ENCODE measurements around the gene SH3D19. TPM values are rescaled to one million over a fixed set of nuclear protein-coding genes. Genes with fewer than 3 reads are reported as not detected.

The SH3D19 gene
- total and polyA plus RNA-seq, 2 of the 4 experiments (the other 2 are of a cell fraction): 14.4 to 27.2 TPM

DNA sequence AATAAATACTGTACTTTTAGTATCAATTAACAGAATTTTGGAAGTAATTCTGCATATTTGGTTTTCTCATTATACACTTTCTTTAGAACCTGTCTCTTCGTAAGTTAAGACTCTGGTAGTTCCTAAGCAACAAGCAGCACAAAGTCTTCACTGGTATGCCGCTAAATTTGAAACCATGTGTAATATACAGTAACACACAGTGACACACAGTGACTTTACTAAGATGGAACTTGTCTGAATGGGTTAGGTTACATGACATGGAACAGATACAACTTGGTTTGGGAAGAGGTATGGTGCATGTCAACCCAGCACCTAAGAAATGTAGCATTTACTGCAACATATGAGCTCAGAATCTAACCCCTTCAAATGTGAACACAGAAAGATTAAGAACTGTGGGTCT is 132.0 kb downstream of the SH3D19 start:
- Histone ChIP-seq H2AFZ (replicated peaks; ENCODE audit: low read length, poor library complexity) (no peak overlapping the region), H4K5ac (ENCODE audit: low read depth, low read length) (no peak overlapping the region), H3K4ac (ENCODE audit: low read depth, low read length) (no peak overlapping the region), H3K27me3 (ENCODE audit: control insufficient read depth, insufficient read depth, low read length) (no peaks in the 10 kb centered on the region), H4K20me1 (ENCODE audit: insufficient read depth, low read length) (no peaks in the 10 kb centered on the region), H3K9ac (ENCODE audit: low read depth, low read length) (no peak overlapping the region), H2AK9ac (replicated peaks; ENCODE audit: low read depth, low read length, poor library complexity) (no peak overlapping the region), H4K8ac (ENCODE audit: low read depth in 2 of 2, low read length in 2 of 2) (no peak overlapping the region), H3K36me3 (ENCODE audit: control insufficient read depth, insufficient read depth, low read length) (no peaks in the 10 kb centered on the region), H2BK20ac (ENCODE audit: low read depth, low read length) (no peak overlapping the region), H3K4me2 (ENCODE audit: low read depth, low read length) (no peak overlapping the region), H3K9me3 (ENCODE audit: control insufficient read depth, insufficient read depth, low read length) (no peaks in the 10 kb centered on the region), H3K23ac (ENCODE audit: low read depth, low read length) (no peak overlapping the region), H3K27ac (ENCODE audit: insufficient read depth, low read length) (no peak overlapping the region), H3K14ac (replicated peaks; ENCODE audit: low read depth, low read length) (no peak overlapping the region; the same call in 1 of the 2 replicates), H4K91ac (ENCODE audit: insufficient read depth, low read depth, low read length) (no peak overlapping the region), H3K4me1 (ENCODE audit: control insufficient read depth, insufficient read depth, low read length) (peaks cover 2% of the 10 kb centered on the region; the same call in 1 of the 2 replicates), H3K4me3 (ENCODE audit: insufficient read depth, low read depth, low read length) (no peak overlapping the region), H2BK5ac (ENCODE audit: low read depth, low read length, poor library complexity, severe bottlenecking) (no peak overlapping the region), H3K79me1 (ENCODE audit: low read depth in 1 of 2, low read length in 2 of 2) (peaks cover 0 to 15% of the 10 kb centered on the region in 2 experiments; a peak in 2 of 4 replicates), H3K18ac (ENCODE audit: low read depth, low read length) (no peak overlapping the region), H2BK120ac (ENCODE audit: low read depth, low read length) (no peak overlapping the region), H2BK15ac (ENCODE audit: low read depth, low read length) (no peak overlapping the region), H3K56ac (ENCODE audit: extremely low read depth, insufficient read depth, low read length) (no peak overlapping the region), H2AK5ac (ENCODE audit: low read depth, low read length) (no peak overlapping the region), H3K9me1 (ENCODE audit: insufficient read depth, low read length) (no peaks in the 10 kb centered on the region)
- no CpG with 5 or more reads among the region's 2 CpGs for WGBS, 2 experiments (ENCODE audit: extremely low coverage in 2 of 2, insufficient read length in 1 of 2)
- dilution Hi-C loops (cut with HindIII; ENCODE audit: low sequenced_read_pairs, unreplicated experiment) (no loop called here), in situ Hi-C loops (cut with MboI; ENCODE audit: low sequenced_read_pairs) (no loop called here), intact Hi-C loops (cut with micrococcal nuclease) (no loop called here)
- TF ChIP-seq FOS (IDR thresholded peaks at IDR 0.05; ENCODE audit: low read depth, low read length) (no peak), RCOR1 (IDR thresholded peaks at IDR 0.05; ENCODE audit: insufficient replicate concordance, low read length) (no peak), POLR2A (IDR thresholded peaks at IDR 0.05; ENCODE audit: low read depth, low read length) (no peak), BHLHE40 (IDR thresholded peaks at IDR 0.05; ENCODE audit: low read depth, low read length) (no peak), MAFK (IDR thresholded peaks at IDR 0.05; ENCODE audit: low read depth, low read length) (no peak), SMC3 (IDR thresholded peaks at IDR 0.05; ENCODE audit: low read depth, low read length) (no peak), CHD1 (IDR thresholded peaks at IDR 0.05; ENCODE audit: low read depth, low read length) (no peak)
- TF ChIP-seq, protein P1, sequence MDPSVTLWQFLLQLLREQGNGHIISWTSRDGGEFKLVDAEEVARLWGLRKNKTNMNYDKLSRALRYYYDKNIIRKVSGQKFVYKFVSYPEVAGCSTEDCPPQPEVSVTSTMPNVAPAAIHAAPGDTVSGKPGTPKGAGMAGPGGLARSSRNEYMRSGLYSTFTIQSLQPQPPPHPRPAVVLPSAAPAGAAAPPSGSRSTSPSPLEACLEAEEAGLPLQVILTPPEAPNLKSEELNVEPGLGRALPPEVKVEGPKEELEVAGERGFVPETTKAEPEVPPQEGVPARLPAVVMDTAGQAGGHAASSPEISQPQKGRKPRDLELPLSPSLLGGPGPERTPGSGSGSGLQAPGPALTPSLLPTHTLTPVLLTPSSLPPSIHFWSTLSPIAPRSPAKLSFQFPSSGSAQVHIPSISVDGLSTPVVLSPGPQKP (IDR thresholded peaks at IDR 0.05; ENCODE audit: borderline replicate concordance, low read depth, low read length): no peak
- TF ChIP-seq, protein P2, sequence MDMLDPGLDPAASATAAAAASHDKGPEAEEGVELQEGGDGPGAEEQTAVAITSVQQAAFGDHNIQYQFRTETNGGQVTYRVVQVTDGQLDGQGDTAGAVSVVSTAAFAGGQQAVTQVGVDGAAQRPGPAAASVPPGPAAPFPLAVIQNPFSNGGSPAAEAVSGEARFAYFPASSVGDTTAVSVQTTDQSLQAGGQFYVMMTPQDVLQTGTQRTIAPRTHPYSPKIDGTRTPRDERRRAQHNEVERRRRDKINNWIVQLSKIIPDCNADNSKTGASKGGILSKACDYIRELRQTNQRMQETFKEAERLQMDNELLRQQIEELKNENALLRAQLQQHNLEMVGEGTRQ (IDR thresholded peaks at IDR 0.05; ENCODE audit: low read depth, low read length): no peak
- BruUV-seq (replicated peaks): no TSS peak
- ATAC-seq (ENCODE audit: low read depth) (no peak), DNase-seq (no peak)
- POLR2A ChIA-PET (ENCODE audit: unreplicated experiment): no interaction called here
- CTCF ChIA-PET: no interaction called here
